ENCODE measurements around the gene SYNPO2. TPM values are rescaled to one million over a fixed set of nuclear protein-coding genes. Genes with fewer than 3 reads are reported as not detected.

The SYNPO2 gene
- total RNA-seq, 1 donor, result 34.0 TPM

- TF ChIP-seq, protein P1, sequence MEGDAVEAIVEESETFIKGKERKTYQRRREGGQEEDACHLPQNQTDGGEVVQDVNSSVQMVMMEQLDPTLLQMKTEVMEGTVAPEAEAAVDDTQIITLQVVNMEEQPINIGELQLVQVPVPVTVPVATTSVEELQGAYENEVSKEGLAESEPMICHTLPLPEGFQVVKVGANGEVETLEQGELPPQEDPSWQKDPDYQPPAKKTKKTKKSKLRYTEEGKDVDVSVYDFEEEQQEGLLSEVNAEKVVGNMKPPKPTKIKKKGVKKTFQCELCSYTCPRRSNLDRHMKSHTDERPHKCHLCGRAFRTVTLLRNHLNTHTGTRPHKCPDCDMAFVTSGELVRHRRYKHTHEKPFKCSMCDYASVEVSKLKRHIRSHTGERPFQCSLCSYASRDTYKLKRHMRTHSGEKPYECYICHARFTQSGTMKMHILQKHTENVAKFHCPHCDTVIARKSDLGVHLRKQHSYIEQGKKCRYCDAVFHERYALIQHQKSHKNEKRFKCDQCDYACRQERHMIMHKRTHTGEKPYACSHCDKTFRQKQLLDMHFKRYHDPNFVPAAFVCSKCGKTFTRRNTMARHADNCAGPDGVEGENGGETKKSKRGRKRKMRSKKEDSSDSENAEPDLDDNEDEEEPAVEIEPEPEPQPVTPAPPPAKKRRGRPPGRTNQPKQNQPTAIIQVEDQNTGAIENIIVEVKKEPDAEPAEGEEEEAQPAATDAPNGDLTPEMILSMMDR (IDR thresholded peaks at IDR 0.05; ENCODE audit: extremely low read depth, low read depth, low read length), result no peak
- H3K27ac ChIP-seq (ENCODE audit: low read depth, low read length), result peak overlapping the region; percentile 58
Observed at GRCh38 chr4:118918388-118918787, 29.7 kb downstream of the SYNPO2 start.

GRCh38 chr4:118920247-118920646, 31.6 kb downstream of the SYNPO2 start:
- H3K27ac ChIP-seq (ENCODE audit: low read depth, low read length), result no peak overlapping the region
- no peaks in the 10 kb centered on the region for H3K36me3 ChIP-seq (ENCODE audit: insufficient read depth, low read length)
- no peak for DNase-seq (ENCODE audit: insufficient read length, low spot score, missing footprints)
- H3K4me2 ChIP-seq (ENCODE audit: insufficient read depth, low read length), result no peak overlapping the region
- TF ChIP-seq, protein P1 (IDR thresholded peaks at IDR 0.05; ENCODE audit: extremely low read depth, low read depth, low read length), result no peak
- H3K9me3 ChIP-seq (ENCODE audit: low read depth, low read length), result no peaks in the 10 kb centered on the region
- no peaks in the 10 kb centered on the region for H4K20me1 ChIP-seq (ENCODE audit: insufficient read depth, low read length)
- no peaks in the 10 kb centered on the region for H3K27me3 ChIP-seq (ENCODE audit: insufficient read depth, low read length)
- H3K79me2 ChIP-seq (ENCODE audit: insufficient read depth, low read length), result no peaks in the 10 kb centered on the region
- peaks cover 32% of the 10 kb centered on the region for H3K4me1 ChIP-seq (ENCODE audit: insufficient read depth, low read length)
- peak overlapping the region; percentile 24 for H2AFZ ChIP-seq (ENCODE audit: low read length)
- no peak overlapping the region for H3K4me3 ChIP-seq (ENCODE audit: insufficient read depth, low read length)

More at GRCh38 chr4:118918388-118918787, 29.7 kb downstream of the SYNPO2 start:
- peak; percentile 11 for DNase-seq (ENCODE audit: insufficient read length, low spot score, missing footprints)
- H2AFZ ChIP-seq (ENCODE audit: low read length), result no peak overlapping the region
- H3K9me3 ChIP-seq (ENCODE audit: low read depth, low read length), result no peaks in the 10 kb centered on the region
- no peaks in the 10 kb centered on the region for H3K79me2 ChIP-seq (ENCODE audit: insufficient read depth, low read length)
- peaks cover 32% of the 10 kb centered on the region for H3K4me1 ChIP-seq (ENCODE audit: insufficient read depth, low read length)
- H3K4me3 ChIP-seq (ENCODE audit: insufficient read depth, low read length), result no peak overlapping the region
- H3K27me3 ChIP-seq (ENCODE audit: insufficient read depth, low read length), result no peaks in the 10 kb centered on the region
- peak overlapping the region; percentile 77 for H3K4me2 ChIP-seq (ENCODE audit: insufficient read depth, low read length)
- no peaks in the 10 kb centered on the region for H4K20me1 ChIP-seq (ENCODE audit: insufficient read depth, low read length)
- no peaks in the 10 kb centered on the region for H3K36me3 ChIP-seq (ENCODE audit: insufficient read depth, low read length)

DNA sequence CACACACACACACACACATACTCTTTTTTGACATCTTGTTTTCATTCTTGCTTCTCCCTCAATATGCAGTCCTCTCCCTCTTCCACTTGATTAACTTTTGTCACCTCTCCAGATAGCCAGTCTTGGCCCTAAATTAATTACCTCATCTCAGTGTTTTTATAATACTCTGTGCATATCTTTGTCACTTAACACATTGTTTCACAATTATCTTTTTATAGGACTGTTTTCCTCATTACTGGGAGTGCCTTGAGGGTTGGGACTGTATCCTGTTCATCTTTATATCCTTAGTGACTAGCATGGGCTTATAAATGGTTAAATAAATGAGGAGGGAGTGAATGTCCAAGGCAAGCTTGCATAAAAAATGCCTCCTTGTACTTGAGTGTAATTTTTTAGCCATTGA, 33.1 kb downstream of the SYNPO2 start:
- no peaks in the 10 kb centered on the region for H4K20me1 ChIP-seq (ENCODE audit: insufficient read depth, low read length)
- H3K9me3 ChIP-seq (ENCODE audit: low read depth, low read length), result no peaks in the 10 kb centered on the region
- DNase-seq (ENCODE audit: insufficient read length, low spot score, missing footprints), result no peak
- no peak overlapping the region for H3K27ac ChIP-seq (ENCODE audit: low read depth, low read length)
- H3K4me1 ChIP-seq (ENCODE audit: insufficient read depth, low read length), result peaks cover 29% of the 10 kb centered on the region
- H3K4me2 ChIP-seq (ENCODE audit: insufficient read depth, low read length), result no peak overlapping the region
- TF ChIP-seq, protein P1 (IDR thresholded peaks at IDR 0.05; ENCODE audit: extremely low read depth, low read depth, low read length), result no peak
- no peaks in the 10 kb centered on the region for H3K79me2 ChIP-seq (ENCODE audit: insufficient read depth, low read length)
- H3K4me3 ChIP-seq (ENCODE audit: insufficient read depth, low read length), result no peak overlapping the region
- no peaks in the 10 kb centered on the region for H3K36me3 ChIP-seq (ENCODE audit: insufficient read depth, low read length)
- H2AFZ ChIP-seq (ENCODE audit: low read length), result no peak overlapping the region
- no peaks in the 10 kb centered on the region for H3K27me3 ChIP-seq (ENCODE audit: insufficient read depth, low read length)

DNA sequence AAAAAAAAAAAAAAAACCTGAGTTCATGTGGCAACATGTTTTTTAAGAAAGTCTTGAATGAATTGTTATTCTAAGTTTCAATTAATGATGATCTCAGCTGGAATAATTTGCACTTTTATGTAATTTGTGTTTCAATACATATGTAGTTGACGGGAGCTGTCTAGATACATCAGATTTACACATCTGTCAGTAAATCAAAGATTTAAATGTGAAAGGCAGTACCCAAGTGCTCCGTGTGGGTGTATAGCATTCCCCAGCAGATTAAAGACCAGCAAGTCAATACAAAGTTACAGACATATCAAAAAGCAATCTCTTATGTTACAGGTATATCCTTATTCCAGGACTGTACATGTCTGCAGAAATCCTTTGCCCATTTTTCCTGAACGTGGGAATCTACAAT, 35.2 kb downstream of the SYNPO2 start:
- Histone ChIP-seq H3K79me2 (ENCODE audit: insufficient read depth, low read length) (no peaks in the 10 kb centered on the region), H2AFZ (ENCODE audit: low read length) (no peak overlapping the region), H3K4me2 (ENCODE audit: insufficient read depth, low read length) (no peak overlapping the region), H3K4me1 (ENCODE audit: insufficient read depth, low read length) (peaks cover 13% of the 10 kb centered on the region), H3K4me3 (ENCODE audit: insufficient read depth, low read length) (no peak overlapping the region), H4K20me1 (ENCODE audit: insufficient read depth, low read length) (no peaks in the 10 kb centered on the region), H3K9me3 (ENCODE audit: low read depth, low read length) (no peaks in the 10 kb centered on the region), H3K27me3 (ENCODE audit: insufficient read depth, low read length) (no peaks in the 10 kb centered on the region), H3K27ac (ENCODE audit: low read depth, low read length) (no peak overlapping the region), H3K36me3 (ENCODE audit: insufficient read depth, low read length) (no peaks in the 10 kb centered on the region)
- no peak for DNase-seq (ENCODE audit: insufficient read length, low spot score, missing footprints)
- TF ChIP-seq, protein P1 (IDR thresholded peaks at IDR 0.05; ENCODE audit: extremely low read depth, low read depth, low read length), result no peak
